Activated CD4-positive, alpha-beta T cell treated with anti-CD3 and anti-CD28 coated beads for 24 hours (primary cell): ENCODE results near the gene MACROD2.

Source experiments
- DNase-seq, 2 donors: peaks; one replicate each; pipeline ENCODE4 v3.0.0-alpha.2; 2020; ENCODE audit warnings: low read depth in 2 of 2

Gene MACROD2

GRCh38 chr20:14062171-14062570, 66.9 kb downstream of the MACROD2 start:
- no peak for DNase-seq

GRCh38 chr20:14062786-14063185, 67.5 kb downstream of the MACROD2 start:
- DNase-seq = no peak

- DNase-seq = no peak
These were observed 69.0 kb downstream of the MACROD2 start for GRCh38 chr20:14064333-14064732.

- DNase-seq = no peak
These were observed 69.6 kb downstream of the MACROD2 start for GRCh38 chr20:14064921-14065320.

GRCh38 chr20:14065774-14066173, 70.5 kb downstream of the MACROD2 start:
- no peak for DNase-seq

- DNase-seq = no peak
These were observed 72.3 kb downstream of the MACROD2 start for GRCh38 chr20:14067603-14068002.

- DNase-seq = no peak
These were observed 74.5 kb downstream of the MACROD2 start for GRCh38 chr20:14069796-14070195.

GRCh38 chr20:14093652-14094051, 98.3 kb downstream of the MACROD2 start:
- DNase-seq = no peak

- DNase-seq = no peak
These were observed 102.9 kb downstream of the MACROD2 start for GRCh38 chr20:14098261-14098660.

GRCh38 chr20:14113416-14113815, 118.1 kb downstream of the MACROD2 start:
- DNase-seq = no peak

- no peak for DNase-seq
These were observed 118.9 kb downstream of the MACROD2 start for GRCh38 chr20:14114065-14114704.

- DNase-seq = no peak
These were observed 120.7 kb downstream of the MACROD2 start for GRCh38 chr20:14116037-14116436.

- DNase-seq = no peak
These were observed 122.5 kb downstream of the MACROD2 start for GRCh38 chr20:14117768-14118167.

GRCh38 chr20:14126856-14127255, 131.5 kb downstream of the MACROD2 start:
- no peak for DNase-seq

- DNase-seq = no peak
These were observed 132.4 kb downstream of the MACROD2 start for GRCh38 chr20:14127514-14128223.

GRCh38 chr20:14134004-14134403, 138.7 kb downstream of the MACROD2 start:
- DNase-seq = no peak

- DNase-seq = no peak
These were observed 146.9 kb downstream of the MACROD2 start for GRCh38 chr20:14142171-14142570.

- no peak for DNase-seq
These were observed 147.8 kb downstream of the MACROD2 start for GRCh38 chr20:14142964-14143627.

- no peak for DNase-seq
These were observed 152.7 kb downstream of the MACROD2 start for GRCh38 chr20:14148042-14148441.

- no peak for DNase-seq
These were observed 160.0 kb downstream of the MACROD2 start for GRCh38 chr20:14155361-14155760.

- DNase-seq = no peak
These were observed 183.2 kb downstream of the MACROD2 start for GRCh38 chr20:14178528-14178927.

- no peak for DNase-seq
These were observed 183.6 kb downstream of the MACROD2 start for GRCh38 chr20:14178952-14179351.

GRCh38 chr20:14189794-14190402, 194.6 kb downstream of the MACROD2 start:
- no peak for DNase-seq
